HG02763 (cell line): ENCODE measurements around the gene REG3G.

Source experiments
- ATAC-seq: cut with Tn5 transposase; IDR thresholded peaks from one replicate; pipeline ENCODE4 v1.9.1; 2021; ENCODE audit warnings: mild to moderate bottlenecking, moderate library complexity; ENCODE audit not compliant: unreplicated experiment

Gene REG3G

DNA sequence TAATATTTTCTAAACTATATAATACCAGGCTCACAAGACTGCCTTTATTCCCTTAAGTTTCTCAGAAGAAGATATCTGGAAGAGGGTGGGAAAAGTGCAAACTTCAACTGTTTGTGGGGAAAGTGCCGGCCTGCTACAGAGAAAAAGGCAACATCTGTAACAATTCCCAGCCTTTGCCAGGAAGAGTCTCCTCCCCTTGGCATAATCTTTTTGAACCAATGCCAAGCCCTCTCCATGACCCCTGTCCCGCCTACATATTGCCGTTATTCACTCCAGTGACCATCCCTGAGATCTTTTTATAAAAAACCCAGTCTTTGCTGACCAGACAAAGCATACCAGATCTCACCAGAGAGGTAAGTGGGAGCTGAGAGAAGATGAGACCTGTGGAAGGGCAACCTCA lies at the start of gene REG3G:
REG3G (plus strand) TSS at position 282 of the 400 bp plus-strand sequence. CDS start 392 bp downstream, outside the sequence.
- no peak for ATAC-seq

DNA sequence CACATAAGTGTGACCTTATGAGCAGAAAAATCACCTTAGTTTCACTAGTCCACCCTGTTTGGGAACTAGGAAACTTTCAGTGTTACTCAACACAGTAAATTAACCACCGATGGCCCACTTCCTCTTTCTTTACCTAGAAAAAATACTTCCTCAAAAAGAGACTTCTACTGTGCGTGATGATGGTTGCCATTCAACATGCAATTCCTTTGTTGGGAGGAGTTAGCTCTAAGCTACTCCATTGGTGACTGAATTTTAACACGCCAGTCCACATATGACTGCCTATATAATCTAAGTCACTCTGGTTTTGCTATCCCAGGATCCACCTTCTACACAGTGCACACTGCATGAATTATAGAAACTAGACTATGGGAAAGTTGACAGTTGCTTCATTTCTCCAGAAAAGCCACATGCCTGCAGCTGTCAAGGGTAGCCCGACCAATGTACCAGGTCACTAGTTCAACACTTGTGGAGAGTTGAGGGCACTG lies 47.8 kb upstream of the REG3G start:
- ATAC-seq = peak; percentile 96

DNA sequence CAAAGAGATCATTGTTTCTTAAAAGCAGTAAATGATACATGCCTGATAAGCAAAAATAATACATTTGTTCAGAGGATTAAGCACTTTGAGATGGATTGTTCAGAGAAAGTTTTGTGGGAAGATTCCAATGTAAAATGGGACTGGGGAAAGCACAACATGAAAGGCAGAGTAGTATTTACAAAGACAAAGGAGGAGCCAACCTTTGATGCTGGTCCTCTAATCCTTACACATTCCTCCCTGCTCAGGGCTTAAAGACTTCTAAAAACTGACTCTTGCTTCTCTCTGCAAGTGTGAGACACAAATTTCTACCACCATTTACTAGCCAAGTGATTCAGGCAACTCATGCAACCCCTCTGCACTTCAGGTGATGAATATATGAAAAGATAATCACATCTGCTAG lies 47.2 kb upstream of the REG3G start:
- no peak for ATAC-seq

DNA sequence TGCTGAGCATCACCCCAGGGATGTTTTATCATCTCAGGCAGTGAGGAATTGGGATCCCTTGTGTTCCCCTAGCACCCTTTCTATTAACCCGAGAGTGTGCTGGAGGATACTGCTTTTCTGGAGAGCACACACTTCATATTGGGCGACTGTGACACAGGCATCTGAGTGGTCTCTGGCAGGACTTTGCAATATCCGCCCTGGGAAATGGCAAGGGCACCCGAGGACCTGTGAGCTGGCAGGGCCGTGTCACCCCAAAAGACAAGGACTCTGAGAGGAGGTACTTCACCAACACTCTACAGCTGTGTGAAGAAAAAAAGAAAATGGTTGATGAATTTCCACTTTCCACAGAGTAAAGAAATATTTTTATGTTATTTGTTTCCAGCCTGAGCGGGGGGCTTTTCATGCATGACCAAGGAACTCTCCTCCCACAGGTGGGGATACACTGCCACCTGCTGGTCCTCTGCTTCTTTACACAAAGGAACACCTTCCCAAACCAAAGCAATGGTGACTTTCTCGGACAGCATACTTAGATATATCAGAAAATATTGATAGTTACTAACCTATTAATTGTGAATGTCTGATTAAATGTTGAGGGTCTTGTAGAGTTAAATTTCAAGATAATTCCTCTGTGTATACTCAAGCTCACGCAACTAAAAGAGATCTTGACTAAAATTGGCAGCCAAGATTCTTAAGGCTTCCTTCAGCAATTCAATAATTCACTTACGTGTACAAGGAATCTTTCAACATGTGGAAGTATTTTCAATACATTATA lies 45.9 kb upstream of the REG3G start:
- ATAC-seq = peak; percentile 38

DNA sequence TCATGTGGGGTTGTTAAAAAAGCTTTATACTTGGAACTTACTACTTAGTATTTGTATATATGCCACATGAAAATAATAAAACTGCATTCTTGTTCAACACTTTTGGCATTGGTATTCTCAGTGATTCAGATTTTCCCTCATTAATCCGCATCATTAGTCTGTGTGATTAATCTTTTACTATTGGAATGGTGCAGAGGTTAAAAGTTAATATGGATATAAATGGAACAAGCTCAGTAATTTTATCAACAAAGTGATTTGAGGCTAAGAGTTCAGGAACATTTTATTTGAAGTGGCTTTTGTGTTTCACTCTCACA lies 45.4 kb upstream of the REG3G start:
- ATAC-seq = no peak

DNA sequence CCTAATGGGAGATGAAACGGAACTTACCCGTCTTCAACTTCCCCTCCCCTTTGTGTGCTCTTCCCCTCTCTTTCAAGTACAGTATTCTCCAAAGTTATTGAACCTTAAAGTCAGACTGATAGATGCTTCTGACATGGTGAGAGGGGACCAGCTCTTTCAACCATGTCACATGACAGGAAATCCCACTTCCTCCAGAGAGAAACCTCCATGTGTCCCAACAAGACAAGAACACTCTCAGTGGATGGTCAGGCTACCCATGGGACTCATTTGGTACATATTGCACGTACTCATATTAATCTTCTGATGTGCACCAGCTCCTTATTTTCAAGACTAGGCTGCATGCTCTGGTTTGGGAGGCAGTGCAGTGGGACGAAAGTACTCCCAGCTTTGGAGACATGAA lies 44.6 kb upstream of the REG3G start:
- no peak for ATAC-seq

DNA sequence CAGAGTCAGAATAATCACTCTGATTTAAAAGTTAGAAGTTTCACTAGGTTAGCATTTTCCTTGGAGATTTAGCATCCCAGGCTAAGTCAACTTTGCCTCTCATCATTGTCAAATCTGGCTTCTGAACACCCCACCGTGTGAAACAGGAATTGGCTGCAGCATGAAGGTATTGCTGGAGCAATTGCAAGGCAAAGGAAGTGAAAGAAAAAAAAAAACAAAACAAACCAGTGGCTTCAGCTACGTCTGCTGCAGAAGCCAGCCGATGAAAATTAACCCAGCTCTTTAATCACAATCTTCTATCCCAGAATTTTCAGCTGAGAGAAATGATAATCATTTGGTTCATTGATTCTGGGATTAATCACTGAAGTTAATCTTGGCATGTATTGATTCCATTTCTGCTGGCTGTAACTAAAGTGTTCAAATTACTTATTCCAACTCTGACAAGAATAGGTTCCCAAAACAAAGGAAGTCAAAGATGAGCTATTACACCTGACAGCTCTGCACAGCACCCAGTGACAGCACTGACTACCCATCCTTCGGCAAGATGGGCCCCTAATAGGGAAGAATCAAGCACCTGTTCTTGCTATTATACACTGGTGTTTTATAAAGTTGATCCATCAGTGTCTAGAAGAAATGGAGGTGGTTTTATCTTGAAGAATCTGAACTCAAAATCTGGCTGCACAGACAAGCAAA lies 42.7 kb upstream of the REG3G start:
- ATAC-seq = no peak

DNA sequence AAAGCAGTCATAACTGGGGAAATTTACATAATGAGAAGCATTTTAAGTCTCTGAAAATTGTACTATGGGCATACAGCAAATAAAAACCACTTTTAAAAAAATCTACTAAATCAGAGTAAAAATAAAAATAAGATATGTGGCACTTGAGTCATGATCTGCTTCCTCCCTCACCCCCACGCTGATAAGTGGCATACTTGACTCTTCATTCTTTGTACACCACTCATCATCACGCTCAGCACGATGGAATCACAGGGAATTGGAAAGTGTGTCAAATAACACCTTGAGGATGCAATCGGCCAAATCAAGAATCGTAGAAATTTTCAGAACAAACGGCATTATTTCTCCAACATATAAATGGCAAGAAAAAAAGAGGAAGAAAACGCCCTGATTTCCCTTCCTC lies 41.1 kb upstream of the REG3G start:
- no peak for ATAC-seq

DNA sequence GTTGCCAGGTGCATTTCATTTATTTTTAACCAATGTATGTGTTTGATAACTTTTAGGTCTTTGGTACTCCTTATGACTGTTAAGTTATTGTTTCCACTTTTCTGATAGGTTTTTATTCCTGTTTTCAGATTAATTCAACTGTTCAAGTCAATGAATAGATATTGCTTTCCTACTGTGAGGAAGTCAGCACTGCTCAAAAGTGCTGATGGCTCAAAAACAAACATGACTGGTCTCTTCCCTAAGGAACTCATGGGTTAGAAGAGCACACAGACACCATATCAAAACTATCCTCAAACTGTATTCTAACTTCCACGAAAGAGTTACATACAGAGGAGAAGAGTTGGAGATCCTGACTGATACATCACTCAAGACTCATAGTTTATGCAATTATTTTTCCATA lies 39.9 kb upstream of the REG3G start:
- no peak for ATAC-seq

DNA sequence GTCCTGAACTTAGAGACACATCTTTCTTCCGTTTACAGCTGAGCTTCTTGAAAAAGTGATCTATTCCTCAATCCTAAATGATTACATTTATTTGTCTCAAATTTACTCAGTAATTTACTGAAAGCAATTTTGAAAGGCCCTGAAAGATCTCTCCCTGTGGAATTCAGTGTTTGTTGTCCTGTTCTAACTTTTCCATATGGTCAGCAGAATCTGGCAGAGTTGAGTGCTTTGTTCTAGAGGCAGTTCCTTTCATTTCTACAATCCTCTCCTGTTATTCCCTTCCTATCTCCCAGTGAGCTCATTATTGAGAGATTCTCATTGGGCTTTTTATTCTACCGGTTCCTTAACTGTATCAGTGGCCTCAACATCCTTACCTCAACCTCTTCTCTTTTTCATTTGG lies 36.5 kb upstream of the REG3G start:
- ATAC-seq = no peak

DNA sequence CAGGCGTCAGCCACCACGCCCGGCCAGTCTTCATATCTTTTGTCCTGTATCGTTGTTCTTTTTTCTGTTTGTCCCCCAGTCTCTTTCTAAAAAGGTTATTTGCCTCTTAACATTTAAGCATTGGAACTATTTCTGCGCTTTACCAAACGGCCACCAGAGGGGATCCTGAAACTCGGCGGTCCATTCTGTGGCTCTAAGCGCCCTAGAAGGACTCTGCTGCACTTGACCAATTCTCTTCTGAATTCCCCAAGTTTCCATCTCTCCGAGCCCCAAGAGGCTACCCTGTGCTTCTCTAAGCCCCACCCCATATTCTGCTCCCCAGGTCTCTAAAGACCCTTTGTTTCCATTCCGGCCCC lies 33.1 kb upstream of the REG3G start:
- ATAC-seq = no peak

DNA sequence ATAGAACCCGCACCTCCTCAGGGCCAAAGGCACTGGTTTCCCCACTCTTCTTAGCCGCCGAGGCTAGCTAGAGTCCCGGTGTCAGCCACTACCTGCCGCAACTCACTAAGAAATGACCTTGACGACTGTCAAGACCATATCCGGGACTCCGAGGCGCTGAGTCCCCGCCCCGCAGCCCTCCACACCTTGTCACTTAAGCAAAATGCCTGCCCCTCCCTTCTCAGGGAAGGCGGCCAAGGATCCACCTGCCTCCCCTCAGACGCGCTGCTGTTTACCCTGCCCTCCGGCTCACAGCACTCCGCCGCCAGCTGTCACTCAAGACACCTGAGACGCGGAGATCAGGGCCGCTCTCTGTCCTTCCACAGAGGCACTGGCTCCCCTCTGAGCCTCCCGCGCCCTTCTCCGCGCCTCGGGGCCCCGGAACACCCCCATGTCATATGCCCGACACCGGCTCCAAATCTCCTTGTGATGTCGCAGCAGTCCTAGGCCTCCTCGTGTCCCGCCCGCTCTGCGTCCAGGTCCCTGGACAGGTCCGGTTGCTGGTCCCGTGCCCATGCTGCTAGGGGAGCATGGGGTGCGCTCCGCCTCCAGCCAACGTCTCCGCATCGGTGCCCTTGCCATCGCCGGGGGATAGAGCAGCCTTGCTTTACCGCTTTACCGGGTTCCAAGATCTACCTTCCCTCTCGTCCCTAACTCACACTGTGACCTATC lies 32.5 kb upstream of the REG3G start:
- no peak for ATAC-seq

DNA sequence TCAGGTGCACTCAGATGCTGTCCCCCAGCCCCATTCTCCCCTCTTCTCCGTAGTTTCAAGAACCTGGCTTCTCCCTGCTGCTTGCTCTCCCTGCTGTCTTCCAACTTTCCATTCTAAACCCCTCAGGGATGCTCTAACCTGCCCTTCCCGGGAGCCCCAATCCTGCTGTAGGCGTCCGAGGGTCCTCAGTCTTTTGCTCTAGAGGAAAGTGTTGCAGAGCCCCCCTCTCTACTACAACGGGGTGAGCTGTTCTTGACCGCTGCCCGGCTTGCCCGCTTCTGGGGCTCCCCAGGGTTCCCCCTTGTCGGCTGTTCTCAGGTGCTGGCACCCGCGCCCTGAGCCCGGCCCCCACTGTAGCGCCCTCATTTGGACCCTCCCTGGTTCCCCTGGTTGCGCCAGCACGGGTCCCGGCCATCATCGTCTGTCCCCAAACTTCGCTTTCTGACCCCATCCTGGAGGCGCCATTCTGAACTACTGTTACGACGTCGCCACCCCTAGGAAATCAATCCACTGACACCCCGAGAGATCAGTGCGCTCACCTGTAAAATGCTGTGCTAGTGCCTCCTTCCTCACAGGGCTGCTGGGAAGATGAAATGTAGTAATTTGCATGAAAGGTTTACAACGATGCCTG lies 31.9 kb upstream of the REG3G start:
- ATAC-seq = no peak

DNA sequence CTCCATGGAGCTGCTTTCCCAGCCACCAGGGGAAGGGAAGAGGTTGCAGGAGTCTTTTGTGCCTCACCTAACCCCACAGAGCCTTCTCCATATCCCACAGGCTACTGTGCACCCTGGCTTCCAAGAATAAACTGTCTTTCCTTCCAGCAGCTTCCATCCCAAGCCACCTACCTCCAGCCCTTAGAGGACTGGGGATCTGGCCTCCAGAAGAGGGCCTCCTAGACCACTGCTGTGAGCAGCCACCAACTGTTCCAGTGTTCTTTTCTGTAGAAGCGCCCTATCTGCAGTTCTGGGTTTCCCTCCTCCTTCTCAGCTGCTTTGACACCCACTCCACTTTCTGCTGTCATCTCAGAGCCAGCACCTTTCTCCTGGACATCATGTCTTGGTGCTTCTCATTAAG lies 30.7 kb upstream of the REG3G start:
- no peak for ATAC-seq

DNA sequence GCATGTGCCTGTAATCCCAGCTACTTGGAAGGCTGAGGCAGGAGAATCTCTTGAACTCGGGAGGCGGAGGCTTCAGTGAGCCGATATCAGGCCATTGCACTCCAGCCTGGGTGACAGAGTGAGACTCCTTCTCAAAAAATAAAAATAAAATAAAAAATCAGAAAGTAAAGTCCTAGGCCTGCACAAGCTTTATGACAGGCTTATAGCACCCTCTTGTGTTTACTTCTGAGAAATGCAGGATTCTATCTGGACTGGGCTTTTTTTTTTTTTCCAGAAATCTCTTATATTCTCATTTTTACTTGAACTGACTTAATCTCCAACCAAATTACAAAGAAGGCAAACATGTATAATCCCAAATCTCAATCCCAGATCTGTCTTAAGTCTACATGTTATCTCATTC lies 26.1 kb upstream of the REG3G start:
- no peak for ATAC-seq

DNA sequence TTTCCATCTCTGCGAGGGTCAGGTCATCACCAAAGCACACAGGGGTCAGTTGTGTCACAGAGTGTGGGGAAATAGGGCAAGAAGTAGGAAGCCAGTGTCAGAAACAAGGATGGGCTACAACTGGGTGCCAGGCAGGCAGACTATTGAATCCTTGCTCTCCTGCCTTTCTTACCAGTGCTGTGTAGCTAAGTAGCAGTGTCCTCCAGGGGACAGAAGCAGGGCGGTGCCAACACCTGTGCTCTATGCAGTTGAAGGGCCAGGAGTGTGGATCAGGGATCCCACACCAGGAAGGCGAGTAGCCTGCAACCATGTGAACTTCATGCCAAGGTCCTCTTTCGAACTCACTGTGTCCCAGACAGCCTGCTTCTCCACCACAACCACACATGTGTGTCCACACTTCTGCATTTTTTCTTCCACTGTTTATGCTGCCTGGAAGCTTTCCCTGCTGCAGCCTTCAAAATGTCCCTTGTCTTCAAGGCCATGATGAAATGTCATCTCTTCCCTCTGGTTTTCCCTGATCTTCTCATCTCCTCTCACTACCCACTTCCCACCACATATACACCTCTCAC lies 25.4 kb upstream of the REG3G start:
- no peak for ATAC-seq

DNA sequence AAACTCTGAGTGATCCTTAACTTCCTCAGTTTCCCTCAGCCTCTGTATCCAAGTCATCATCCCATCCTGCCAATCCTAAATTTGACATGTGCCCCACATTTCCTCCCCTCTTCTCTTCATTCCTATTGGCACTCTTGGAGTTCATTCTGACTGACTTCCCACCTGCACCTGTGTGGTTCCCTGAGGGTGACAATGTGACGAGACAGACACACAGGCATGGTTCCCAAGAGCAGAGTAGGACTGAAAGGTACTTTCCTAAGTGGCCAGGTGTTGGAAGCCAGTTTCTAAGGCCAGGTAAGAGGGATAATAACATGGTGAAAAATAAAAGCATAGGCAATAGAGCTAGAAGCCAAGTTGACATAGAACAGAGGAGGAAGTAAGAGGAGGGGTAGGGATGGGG lies 24.2 kb upstream of the REG3G start:
- no peak for ATAC-seq

DNA sequence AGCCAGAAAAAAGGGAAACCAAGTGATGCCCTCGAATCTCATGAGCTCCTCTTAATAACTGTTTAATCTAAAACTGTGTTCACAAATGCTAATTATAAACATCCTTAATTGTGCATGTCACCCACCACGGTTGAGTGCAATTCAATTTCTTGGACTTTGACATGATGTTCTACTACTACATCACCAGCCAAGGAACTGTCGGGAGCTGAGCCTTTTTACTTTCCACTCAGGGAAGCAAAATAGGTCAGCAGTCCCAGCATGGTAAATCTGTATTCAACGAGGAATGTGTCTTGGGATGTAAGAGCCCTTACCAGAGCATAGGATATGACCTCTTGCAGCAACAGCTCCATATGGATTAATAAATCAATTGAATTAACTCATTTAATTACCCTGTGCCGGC lies 20.8 kb upstream of the REG3G start:
- ATAC-seq = no peak

DNA sequence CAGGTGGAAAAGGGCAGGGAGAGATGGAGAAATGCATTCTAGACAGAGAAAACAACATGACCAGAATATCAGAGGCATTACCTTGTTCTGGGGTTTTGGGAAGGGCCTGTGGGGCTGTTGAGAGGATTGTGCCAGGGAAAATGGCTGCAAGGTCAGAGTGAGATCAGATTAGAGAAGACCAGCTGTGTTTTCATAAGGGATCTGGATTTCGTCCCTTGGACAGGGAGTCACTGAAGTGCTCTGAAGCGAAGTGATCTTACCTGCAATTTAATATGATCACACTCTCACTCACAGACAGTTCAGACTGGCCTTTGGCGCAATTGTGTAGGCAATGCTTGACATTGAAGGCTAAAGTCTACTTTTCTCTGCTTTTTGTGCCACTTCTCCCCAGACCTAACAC lies 20.3 kb upstream of the REG3G start:
- no peak for ATAC-seq

DNA sequence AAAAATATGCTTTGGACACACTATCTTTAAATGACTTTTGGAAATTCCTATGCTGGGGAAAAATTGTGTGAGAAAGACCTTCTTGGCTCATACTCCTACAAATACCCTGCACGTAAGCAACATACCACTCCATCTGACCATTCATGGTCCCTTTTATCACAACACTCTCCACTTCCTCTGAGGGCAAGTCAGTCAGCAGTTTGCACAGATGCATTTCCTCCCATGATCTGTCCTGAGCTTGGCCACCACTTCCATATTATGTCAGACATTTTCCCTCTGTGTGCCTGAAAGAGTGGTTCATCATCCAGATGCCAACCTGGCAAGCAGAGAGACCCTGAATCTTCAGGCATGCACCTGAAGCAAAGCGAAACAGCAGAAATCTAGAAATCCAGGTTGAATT lies 16.1 kb upstream of the REG3G start:
- ATAC-seq = no peak

DNA sequence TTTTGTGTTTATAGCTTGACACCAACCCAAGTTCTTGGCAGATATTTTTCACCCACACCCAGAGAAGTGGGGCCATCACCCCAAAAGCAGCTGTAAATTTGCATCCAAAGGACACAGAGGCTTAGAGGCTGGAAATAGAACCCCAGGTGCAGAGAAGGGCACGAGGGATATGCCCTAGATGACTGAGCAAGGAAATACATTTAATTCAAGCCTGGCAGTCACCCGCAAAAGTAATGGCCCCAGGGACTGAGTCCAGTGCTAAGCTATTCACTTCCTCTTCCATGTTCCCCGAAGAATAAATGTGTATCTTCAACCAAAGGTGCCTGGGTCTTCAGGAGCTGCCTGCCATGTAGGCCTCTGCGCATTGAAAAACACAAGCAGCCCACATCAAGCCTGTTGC lies 14.0 kb upstream of the REG3G start:
- no peak for ATAC-seq
